Liver (tissue), 9 donors: ENCODE results near the gene SCAF8. TPM values are rescaled to one million over a fixed set of nuclear protein-coding genes. Genes with fewer than 3 reads are reported as not detected.

Source experiments
- DNase-seq: peaks from one replicate; pipeline ENCODE4 v3.0.0-alpha.2; 2017; ENCODE audit warnings: low spot score
- H3K27ac ChIP-seq, 2 donors: one replicate each; pipeline ENCODE4 v1.7.0; 2013; ENCODE audit warnings: inconsistent platforms in 2 of 2, low read length in 2 of 2, control low read depth in 1 of 2, low read depth in 1 of 2, mild to moderate bottlenecking in 1 of 2
- H3K27me3 ChIP-seq, 4 donors: one replicate each; pipeline versions ENCODE4 v1.6.1 to v1.7.0; 2013; ENCODE audit warnings: low read length in 3 of 4, inconsistent platforms in 1 of 4, mild to moderate bottlenecking in 1 of 4, moderate library complexity in 1 of 4; ENCODE audit not compliant: control insufficient read depth in 4 of 4, insufficient read depth in 4 of 4
- H3K36me3 ChIP-seq, 4 donors: one replicate each; pipeline versions ENCODE4 v1.6.1 to v1.7.0; 2013; ENCODE audit warnings: low read length in 3 of 4, mild to moderate bottlenecking in 3 of 4, low read depth in 1 of 4, moderate library complexity in 1 of 4; ENCODE audit not compliant: control insufficient read depth in 4 of 4, insufficient read depth in 3 of 4
- H3K4me1 ChIP-seq, 4 donors: one replicate each; pipeline versions ENCODE4 v1.6.1 to v1.7.0; 2013; ENCODE audit warnings: low read length in 3 of 4, mild to moderate bottlenecking in 3 of 4, moderate library complexity in 1 of 4; ENCODE audit not compliant: control insufficient read depth in 4 of 4, insufficient read depth in 4 of 4
- H3K4me3 ChIP-seq, 3 donors: one replicate each; pipeline versions ENCODE4 v1.6.1 to v1.7.0; 2013; ENCODE audit warnings: low read length in 3 of 3, control low read depth in 1 of 3, low read depth in 1 of 3, mild to moderate bottlenecking in 1 of 3
- H3K9ac ChIP-seq, 2 donors: one replicate each; pipeline ENCODE4 v1.7.0; 2013; ENCODE audit warnings: low read length in 2 of 2, mild to moderate bottlenecking in 2 of 2, moderate library complexity in 2 of 2, control low read depth in 1 of 2, low read depth in 1 of 2
- H3K9me3 ChIP-seq, 4 donors: one replicate each; pipeline versions ENCODE4 v1.6.1 to v1.7.0; 2013; ENCODE audit warnings: low read length in 3 of 4; ENCODE audit not compliant: control insufficient read depth in 4 of 4
- CTCF ChIP-seq: fragments of 150-350 bp; IDR thresholded peaks from 2 replicates; pipeline ENCODE4 v1.5.1; 2017; ENCODE audit warnings: improper control_type of control experiment, low read depth, low read length; ENCODE audit not compliant: missing input control
- EGR1 ChIP-seq, 2 donors: IDR thresholded peaks; 2 replicates each; pipeline ENCODE4 v1.6.1; 2016 to 2018; ENCODE audit warnings: antibody characterized with exemption in 2 of 2, low read depth in 2 of 2
- FOXA1 ChIP-seq: IDR thresholded peaks from 2 replicates; pipeline ENCODE4 v1.6.1; 2016; ENCODE audit warnings: antibody characterized with exemption
- FOXA2 ChIP-seq: IDR thresholded peaks from 2 replicates; pipeline ENCODE4 v1.6.1; 2016; ENCODE audit warnings: antibody characterized with exemption
- GABPA ChIP-seq, 2 donors: IDR thresholded peaks in 1 of 2; conservative IDR thresholded peaks in 1 of 2; 2 replicates each; pipeline ENCODE4 v1.6.1; 2016; ENCODE audit warnings: antibody characterized with exemption in 2 of 2, mild to moderate bottlenecking in 1 of 2, moderate library complexity in 1 of 2
- HNF4A ChIP-seq, 2 donors: conservative IDR thresholded peaks; 2 replicates each; pipeline ENCODE4 v1.6.1; 2016; ENCODE audit warnings: antibody characterized with exemption in 2 of 2, mild to moderate bottlenecking in 2 of 2
- HNF4G ChIP-seq: IDR thresholded peaks from 2 replicates; pipeline ENCODE4 v1.6.1; 2016; ENCODE audit warnings: antibody characterized with exemption
- JUND ChIP-seq, 2 donors: IDR thresholded peaks; 2 replicates each; pipeline ENCODE4 v1.6.1; 2016; ENCODE audit warnings: antibody characterized with exemption in 2 of 2
- NR2F2 ChIP-seq: IDR thresholded peaks from 2 replicates; pipeline ENCODE4 v1.6.1; 2016; ENCODE audit warnings: antibody characterized with exemption
- REST ChIP-seq: IDR thresholded peaks from 2 replicates; pipeline ENCODE4 v1.6.1; 2016; ENCODE audit warnings: antibody characterized with exemption, mild to moderate bottlenecking
- RXRA ChIP-seq, 2 donors: IDR thresholded peaks; 2 replicates each; pipeline ENCODE4 v1.6.1; 2017 to 2018; ENCODE audit warnings: antibody characterized with exemption in 2 of 2, mild to moderate bottlenecking in 1 of 2
- SP1 ChIP-seq: IDR thresholded peaks from 2 replicates; pipeline ENCODE4 v1.6.1; 2018; ENCODE audit warnings: antibody characterized with exemption, mild to moderate bottlenecking
- YY1 ChIP-seq: IDR thresholded peaks from 2 replicates; pipeline ENCODE4 v1.6.1; 2016; ENCODE audit warnings: antibody characterized with exemption, mild to moderate bottlenecking
- WGBS: extraction: QIAGEN DNeasy Blood & Tissue Kit; methylation state at CpG from one replicate; pipeline ENCODE4 v1.1.7; 2013; 5-methylcytosine and 5-hydroxymethylcytosine counted together
- polyA plus RNA-seq, 2 donors: library from polyadenylated mRNA; stranded (reverse) in 1 of 2; unstranded in 1 of 2; fragments of 200-250 nt in 1 of 2; fragments of >200 nt in 1 of 2; fragmentation: Nextera tagmentation in 1 of 2; extraction: Ambion mirVana in 1 of 2; gene quantifications; one replicate each; pipeline versions ENCODE4 v1.2.1 to v1.2.3, GENCODE V29; 2013 to 2015
- total RNA-seq, 2 donors: library from RNA; depleted of rRNA; stranded (reverse); fragments of >200 nt; gene quantifications; one replicate each; pipeline ENCODE4 v1.2.3, GENCODE V29; 2014
- TF ChIP-seq, protein P1 (sequence below): IDR thresholded peaks from 2 replicates; pipeline ENCODE4 v1.6.1; 2016; ENCODE audit warnings: antibody characterized with exemption
- TF ChIP-seq, protein P2 (sequence below): IDR thresholded peaks from 2 replicates; pipeline ENCODE4 v1.6.1; 2016; ENCODE audit warnings: antibody characterized with exemption
- donor health status: healthy.
- donor health status: healthy.
- donor health status: healthy.
- donor health status: healthy.
- donor health status: healthy.

Gene SCAF8
- total and polyA plus RNA-seq, 4 donors, result 5.9 to 22.3 (median 12.5) TPM

DNA sequence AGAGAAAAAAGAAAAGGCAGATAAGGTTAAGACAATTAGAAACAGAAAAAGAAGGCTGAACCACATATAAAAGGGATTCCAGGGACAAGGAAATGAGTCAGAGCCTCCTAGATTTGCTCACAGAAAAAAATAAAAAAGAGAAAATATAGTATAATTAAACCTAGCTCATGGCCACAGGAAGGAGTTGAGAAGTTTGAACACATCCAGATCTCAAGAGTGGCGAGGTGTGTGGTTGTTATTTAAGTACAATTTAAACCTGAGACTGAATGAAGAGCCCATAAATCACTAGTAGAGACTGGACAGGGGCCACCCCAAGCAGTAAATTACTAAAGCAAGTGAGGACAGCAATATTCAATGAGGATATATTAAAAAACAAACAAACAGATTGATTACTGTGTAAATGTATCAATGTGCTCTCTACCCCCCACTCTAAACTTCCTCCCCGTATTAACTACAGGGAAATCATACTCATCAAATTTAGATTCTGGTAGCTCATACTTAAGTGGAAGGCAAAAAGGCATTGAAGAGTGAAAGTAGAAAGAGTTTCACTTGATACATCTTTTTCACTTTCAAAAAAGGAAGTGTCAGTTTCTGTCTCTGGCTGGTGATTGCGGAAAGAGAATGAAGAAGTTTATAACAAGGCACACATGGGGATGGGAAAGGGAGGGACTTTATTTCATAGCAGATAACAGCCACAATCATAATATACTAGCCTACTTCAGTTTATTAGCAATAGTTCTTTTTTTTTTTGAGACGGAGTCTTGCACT lies 49.3 kb upstream of the SCAF8 start (continued):
- TF ChIP-seq GABPA (IDR thresholded peaks at IDR 0.05 in 1 of 2, conservative IDR thresholded peaks at IDR 0.05 in 1 of 2) (no peak), NR2F2 (no peak), HNF4A (conservative IDR thresholded peaks at IDR 0.05) (no peak), SP1 (no peak), JUND (IDR thresholded peaks at IDR 0.05) (no peak)
- TF ChIP-seq, protein P1, sequence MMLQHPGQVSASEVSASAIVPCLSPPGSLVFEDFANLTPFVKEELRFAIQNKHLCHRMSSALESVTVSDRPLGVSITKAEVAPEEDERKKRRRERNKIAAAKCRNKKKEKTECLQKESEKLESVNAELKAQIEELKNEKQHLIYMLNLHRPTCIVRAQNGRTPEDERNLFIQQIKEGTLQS, result no peak

DNA sequence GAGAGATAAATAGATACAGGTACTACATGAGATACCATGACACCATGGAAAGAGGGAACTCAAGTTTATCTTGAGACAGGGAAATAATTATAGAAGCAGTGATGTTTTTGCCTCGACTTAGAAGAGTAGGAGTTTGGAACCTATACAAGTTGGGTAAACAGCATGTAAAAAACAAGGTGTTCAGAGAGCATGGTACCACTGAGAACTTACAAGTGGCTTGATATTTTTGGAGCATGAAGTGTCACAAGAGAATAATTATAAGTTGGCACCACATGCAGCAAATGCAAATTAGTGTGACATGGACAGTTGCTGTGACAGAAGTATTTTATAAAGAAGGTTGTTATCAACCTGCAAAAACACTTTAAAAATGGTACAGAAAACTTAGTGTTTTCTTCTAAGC lies 47.1 kb upstream of the SCAF8 start:
- H3K4me3 ChIP-seq, result no peak overlapping the region
- no peaks in the 10 kb centered on the region for H3K9me3 ChIP-seq
- H3K27me3 ChIP-seq, result no peaks in the 10 kb centered on the region
- no peak overlapping the region for H3K9ac ChIP-seq
- no peak for TF ChIP-seq JUND (IDR thresholded peaks at IDR 0.05)
- no peak for TF ChIP-seq HNF4G
- TF ChIP-seq GABPA (IDR thresholded peaks at IDR 0.05 in 1 of 2, conservative IDR thresholded peaks at IDR 0.05 in 1 of 2), result no peak
- no peak for TF ChIP-seq RXRA (IDR thresholded peaks at IDR 0.05)
- TF ChIP-seq FOXA1, result no peak
- no peak for TF ChIP-seq REST
- TF ChIP-seq FOXA2, result no peak
- TF ChIP-seq, protein P2, sequence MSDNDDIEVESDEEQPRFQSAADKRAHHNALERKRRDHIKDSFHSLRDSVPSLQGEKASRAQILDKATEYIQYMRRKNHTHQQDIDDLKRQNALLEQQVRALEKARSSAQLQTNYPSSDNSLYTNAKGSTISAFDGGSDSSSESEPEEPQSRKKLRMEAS, result no peak
- TF ChIP-seq EGR1 (IDR thresholded peaks at IDR 0.05; ENCODE audit: low read depth in 2 of 2), result no peak
- no peak for TF ChIP-seq NR2F2
- no peak for TF ChIP-seq HNF4A (conservative IDR thresholded peaks at IDR 0.05)
- DNase-seq, result no peak
- no peaks in the 10 kb centered on the region for H3K36me3 ChIP-seq
- no peak overlapping the region for H3K27ac ChIP-seq
- H3K4me1 ChIP-seq, result no peaks in the 10 kb centered on the region
- 89% methylated on average over 1 of the region's 1 CpG for WGBS

- Histone ChIP-seq H3K9ac (no peak overlapping the region), H3K4me1 (no peaks in the 10 kb centered on the region), H3K27ac (no peak overlapping the region), H3K27me3 (no peaks in the 10 kb centered on the region), H3K36me3 (no peaks in the 10 kb centered on the region), H3K4me3 (no peak overlapping the region), H3K9me3 (no peaks in the 10 kb centered on the region)
- DNase-seq, result no peak
- 84% methylated on average over 5 of the region's 5 CpGs for WGBS
- TF ChIP-seq, protein P2, result no peak
- TF ChIP-seq RXRA (IDR thresholded peaks at IDR 0.05) (no peak), YY1 (no peak), CTCF (no peak), HNF4A (conservative IDR thresholded peaks at IDR 0.05) (no peak), EGR1 (IDR thresholded peaks at IDR 0.05; ENCODE audit: low read depth in 2 of 2) (no peak)
- TF ChIP-seq, protein P1, result no peak
These were observed 43.5 kb upstream of the SCAF8 start for GRCh38 chr6:154689493-154690255.
